ENCODE results near the gene AUTS2. TPM values are rescaled to one million over a fixed set of nuclear protein-coding genes. Genes with fewer than 3 reads are reported as not detected.
A peak's percentile ranks its signal among the peaks of the same experiment; 100 is the strongest.

The AUTS2 gene
- total RNA-seq, 6 donors from 2014 or later, result 38.9 to 151 (median 55.8) TPM

- peak; percentile 60 to 78 (median 74) for TF ChIP-seq CTCF (IDR thresholded peaks at IDR 0.05)
- TF ChIP-seq POLR2A (IDR thresholded peaks at IDR 0.05), result no peak
- no peak for TF ChIP-seq POLR2AphosphoS5 (IDR thresholded peaks at IDR 0.05)
- H3K4me1 ChIP-seq, result peaks cover under 1 to 40% (median 7%) of the 10 kb centered on the region in 4 donors
These were observed 1100.1 kb downstream of the AUTS2 start for GRCh38 chr7:70698219-70698832.

GRCh38 chr7:70699271-70699670, 1101.0 kb downstream of the AUTS2 start:
- Histone ChIP-seq H3K27ac (no peak overlapping the region), H3K4me3 (no peak overlapping the region), H3K27me3 (peaks cover 0 to 11% (median 0%) of the 10 kb centered on the region in 4 donors), H3K36me3 (peaks cover 0 to 7% (median 2%) of the 10 kb centered on the region in 4 donors), H3K9me3 (no peaks in the 10 kb centered on the region), H3K4me1 (peaks cover 0 to 38% (median 6%) of the 10 kb centered on the region in 4 donors)
- 97 to 98% methylated on average over 3 of the region's 3 CpGs for WGBS, 2 donors
- no peak for TF ChIP-seq CTCF (IDR thresholded peaks at IDR 0.05)
- no peak for TF ChIP-seq POLR2A (IDR thresholded peaks at IDR 0.05)
- TF ChIP-seq POLR2AphosphoS5 (IDR thresholded peaks at IDR 0.05), result no peak
- TF ChIP-seq EP300 (IDR thresholded peaks at IDR 0.05), result no peak
- DNase-seq (no peak), ATAC-seq (ENCODE audit: low FRiP score in 2 of 2) (no peak)

More at GRCh38 chr7:70698219-70698832, 1100.1 kb downstream of the AUTS2 start:
- WGBS, 2 donors, result 9 to 17% methylated on average over 2 of the region's 2 CpGs
- H3K27ac ChIP-seq, result no peak overlapping the region
- no peak for ATAC-seq (ENCODE audit: low FRiP score in 2 of 2)
- H3K27me3 ChIP-seq, result peaks cover 0 to 16% (median 0%) of the 10 kb centered on the region in 4 donors
- no peak for DNase-seq
- H3K9me3 ChIP-seq, result no peaks in the 10 kb centered on the region
- peaks cover 0 to 7% (median 2%) of the 10 kb centered on the region in 4 donors for H3K36me3 ChIP-seq
- no peak overlapping the region for H3K4me3 ChIP-seq

GRCh38 chr7:70700055-70700940, 1102.0 kb downstream of the AUTS2 start:
- TF ChIP-seq CTCF (IDR thresholded peaks at IDR 0.05), result no peak
- no peak for TF ChIP-seq POLR2A (IDR thresholded peaks at IDR 0.05)
- TF ChIP-seq POLR2AphosphoS5 (IDR thresholded peaks at IDR 0.05), result no peak
- no peak for TF ChIP-seq EP300 (IDR thresholded peaks at IDR 0.05)
- no peaks in the 10 kb centered on the region for H3K9me3 ChIP-seq
- no peak overlapping the region for H3K27ac ChIP-seq
- H3K27me3 ChIP-seq, result peaks cover 0 to 2% (median 0%) of the 10 kb centered on the region in 4 donors
- 78 to 80% methylated on average over 11 of the region's 11 CpGs for WGBS, 2 donors
- H3K36me3 ChIP-seq, result peaks cover 0 to 7% (median 2%) of the 10 kb centered on the region in 4 donors
- no peak for DNase-seq
- no peak for ATAC-seq (ENCODE audit: low FRiP score in 2 of 2)
- H3K4me3 ChIP-seq, result no peak overlapping the region
- peaks cover 0 to 38% (median 7%) of the 10 kb centered on the region in 4 donors for H3K4me1 ChIP-seq

GRCh38 chr7:70700941-70701425, 1102.7 kb downstream of the AUTS2 start:
- H3K27me3 ChIP-seq, result no peaks in the 10 kb centered on the region
- 83 to 89% methylated on average over 6 of the region's 6 CpGs for WGBS, 2 donors
- peaks cover 0 to 7% (median 2%) of the 10 kb centered on the region in 4 donors for H3K36me3 ChIP-seq
- peaks cover 0 to 36% (median 7%) of the 10 kb centered on the region in 4 donors for H3K4me1 ChIP-seq
- DNase-seq, result peak in 1 of 2 donors; percentile 32
- H3K27ac ChIP-seq, result no peak overlapping the region
- H3K4me3 ChIP-seq, result no peak overlapping the region
- ATAC-seq (ENCODE audit: low FRiP score in 2 of 2), result no peak
- H3K9me3 ChIP-seq, result no peaks in the 10 kb centered on the region
- TF ChIP-seq POLR2AphosphoS5 (IDR thresholded peaks at IDR 0.05) (no peak), EP300 (IDR thresholded peaks at IDR 0.05) (no peak), CTCF (IDR thresholded peaks at IDR 0.05) (no peak), POLR2A (IDR thresholded peaks at IDR 0.05) (no peak)
